Frontal cortex (tissue), 4 donors: Measurements from ENCODE around the gene IFNB1. TPM values are rescaled to one million over a fixed set of nuclear protein-coding genes. Genes with fewer than 3 reads are reported as not detected.

ENCODE experiments used
- DNase-seq, 2 donors: peaks; one replicate each; pipeline ENCODE4 v3.0.0; 2012; ENCODE audit warnings: low spot score in 2 of 2
- FAIRE-seq: peaks from 2 replicates; lab custom pipeline; 2012; peaks lifted over from hg19 to GRCh38; lab: Jason Lieb, UNC
- total RNA-seq: library from RNA; depleted of rRNA; stranded (reverse); fragments of >200 nt; gene quantifications from one replicate; pipeline ENCODE4 v1.2.3, GENCODE V29; 2014
- donor health status: control.
- donor health status: control.
- donor health status: control.

IFNB1 gene
- total RNA-seq, 1 donor from 2014 or later: not detected

GRCh38 chr9:21075484-21075883 is 2.3 kb downstream of the IFNB1 start:
- FAIRE-seq: no peak
- no peak for DNase-seq

GRCh38 chr9:21070906-21071305 is 6.8 kb downstream of the IFNB1 start:
- FAIRE-seq: no peak

GRCh38 chr9:21070171-21070571 is 7.6 kb downstream of the IFNB1 start:
- FAIRE-seq (no peak), DNase-seq (peak in 1 of 2 donors; percentile 12)

More at GRCh38 chr9:21070906-21071305, 6.8 kb downstream of the IFNB1 start:
- DNase-seq: no peak

GRCh38 chr9:21060919-21061561 is 16.7 kb downstream of the IFNB1 start:
- FAIRE-seq (no peak), DNase-seq (no peak)

- no peak for DNase-seq
- FAIRE-seq: no peak
Observed at GRCh38 chr9:21056931-21057330, 20.8 kb downstream of the IFNB1 start.

- no peak for DNase-seq
- FAIRE-seq: no peak
Observed at GRCh38 chr9:21053851-21054250, 23.9 kb downstream of the IFNB1 start.

- DNase-seq (no peak), FAIRE-seq (no peak)
Observed at GRCh38 chr9:21047281-21047691, 30.5 kb downstream of the IFNB1 start.

GRCh38 chr9:21043841-21044240 is 33.9 kb downstream of the IFNB1 start:
- FAIRE-seq (no peak), DNase-seq (no peak)

GRCh38 chr9:21042466-21042865 is 35.3 kb downstream of the IFNB1 start:
- FAIRE-seq (no peak), DNase-seq (no peak)

GRCh38 chr9:21039302-21039701 is 38.4 kb downstream of the IFNB1 start:
- FAIRE-seq: no peak
- no peak for DNase-seq

- DNase-seq: no peak
- FAIRE-seq: no peak
Observed at GRCh38 chr9:21037278-21037677, 40.5 kb downstream of the IFNB1 start.

- no peak for DNase-seq
- no peak for FAIRE-seq
Observed at GRCh38 chr9:21031808-21032183, 45.9 kb downstream of the IFNB1 start.

- FAIRE-seq (no peak), DNase-seq (peak; percentile 54 to 63)
Observed at GRCh38 chr9:21031091-21031807, 46.5 kb downstream of the IFNB1 start, which contains the start of gene HACD4. Gene HACD4, minus strand, starts transcription at chr9:21031640. Its CDS starts 50 bp downstream, at chr9:21031590.

GRCh38 chr9:21030389-21031035 is 47.2 kb downstream of the IFNB1 start:
- DNase-seq (peak in 1 of 2 donors; percentile 23), FAIRE-seq (no peak)

GRCh38 chr9:21029661-21030060 is 48.1 kb downstream of the IFNB1 start:
- FAIRE-seq: no peak

GRCh38 chr9:21028466-21028865 is 49.3 kb downstream of the IFNB1 start:
- FAIRE-seq: no peak
- DNase-seq: no peak

More at GRCh38 chr9:21029661-21030060, 48.1 kb downstream of the IFNB1 start:
- DNase-seq: no peak

- FAIRE-seq: no peak
- no peak for DNase-seq
Observed at GRCh38 chr9:21027295-21027694, 50.4 kb downstream of the IFNB1 start.
